ENCODE measurements around the gene TSPAN11. TPM values are rescaled to one million over a fixed set of nuclear protein-coding genes. Genes with fewer than 3 reads are reported as not detected.

Gene TSPAN11
- total and polyA plus RNA-seq, 4 donors = 0.13 to 1.2 (median 0.44) TPM

DNA sequence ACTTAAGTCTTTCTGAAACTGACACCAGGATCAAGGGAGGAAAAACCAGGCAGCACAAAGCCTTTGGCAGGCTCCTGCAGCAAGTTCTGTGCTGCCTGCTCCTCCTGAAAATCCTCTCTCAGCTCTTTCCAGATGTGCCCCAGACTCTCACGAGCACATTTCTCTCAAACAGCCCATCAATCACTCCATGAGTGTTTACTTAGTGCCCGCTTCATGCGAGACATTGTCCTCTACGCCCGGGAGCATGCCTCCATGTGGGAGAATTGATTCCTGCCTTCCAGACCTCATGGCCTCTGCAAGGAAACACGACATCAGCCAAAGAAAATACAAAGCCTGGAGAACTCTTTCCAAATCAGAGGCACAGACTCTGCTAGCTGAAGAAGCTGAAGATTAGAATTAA lies 46.5 kb upstream of the TSPAN11 start:
- Histone ChIP-seq H3K36me3 (ENCODE audit: control insufficient read depth in 4 of 4, insufficient read depth in 3 of 4, low read depth in 1 of 4, low read length in 3 of 4) (no peaks in the 10 kb centered on the region), H3K9ac (ENCODE audit: low read depth in 1 of 2, low read length in 2 of 2) (no peak overlapping the region), H3K4me3 (ENCODE audit: low read depth in 1 of 3, low read length in 3 of 3) (no peak overlapping the region), H3K9me3 (ENCODE audit: control insufficient read depth in 4 of 4, low read length in 3 of 4) (no peaks in the 10 kb centered on the region), H3K4me1 (ENCODE audit: control insufficient read depth in 4 of 4, insufficient read depth in 4 of 4, low read length in 3 of 4) (no peaks in the 10 kb centered on the region), H3K27ac (ENCODE audit: low read depth in 1 of 2, low read length in 2 of 2) (no peak overlapping the region), H3K27me3 (ENCODE audit: control insufficient read depth in 4 of 4, insufficient read depth in 4 of 4, low read length in 3 of 4) (peaks cover 0 to 4% (median 1%) of the 10 kb centered on the region in 4 donors)
- DNase-seq (ENCODE audit: low spot score) = no peak
- no peak for TF ChIP-seq NR2F2 (IDR thresholded peaks at IDR 0.05)
- no peak for TF ChIP-seq JUND (IDR thresholded peaks at IDR 0.05)
- no peak for TF ChIP-seq TAF1 (conservative IDR thresholded peaks at IDR 0.05)
- no peak for TF ChIP-seq EGR1 (IDR thresholded peaks at IDR 0.05; ENCODE audit: low read depth in 2 of 2)
- TF ChIP-seq MAX (IDR thresholded peaks at IDR 0.05) = no peak
- no peak for TF ChIP-seq CTCF (IDR thresholded peaks at IDR 0.05; ENCODE audit: low read depth, low read length, missing input control)
- no peak for TF ChIP-seq YY1 (IDR thresholded peaks at IDR 0.05)
- no peak for TF ChIP-seq REST (IDR thresholded peaks at IDR 0.05)
- TF ChIP-seq RXRA (IDR thresholded peaks at IDR 0.05) = no peak
- TF ChIP-seq ATF3 (IDR thresholded peaks at IDR 0.05) = no peak
- TF ChIP-seq, protein P1, sequence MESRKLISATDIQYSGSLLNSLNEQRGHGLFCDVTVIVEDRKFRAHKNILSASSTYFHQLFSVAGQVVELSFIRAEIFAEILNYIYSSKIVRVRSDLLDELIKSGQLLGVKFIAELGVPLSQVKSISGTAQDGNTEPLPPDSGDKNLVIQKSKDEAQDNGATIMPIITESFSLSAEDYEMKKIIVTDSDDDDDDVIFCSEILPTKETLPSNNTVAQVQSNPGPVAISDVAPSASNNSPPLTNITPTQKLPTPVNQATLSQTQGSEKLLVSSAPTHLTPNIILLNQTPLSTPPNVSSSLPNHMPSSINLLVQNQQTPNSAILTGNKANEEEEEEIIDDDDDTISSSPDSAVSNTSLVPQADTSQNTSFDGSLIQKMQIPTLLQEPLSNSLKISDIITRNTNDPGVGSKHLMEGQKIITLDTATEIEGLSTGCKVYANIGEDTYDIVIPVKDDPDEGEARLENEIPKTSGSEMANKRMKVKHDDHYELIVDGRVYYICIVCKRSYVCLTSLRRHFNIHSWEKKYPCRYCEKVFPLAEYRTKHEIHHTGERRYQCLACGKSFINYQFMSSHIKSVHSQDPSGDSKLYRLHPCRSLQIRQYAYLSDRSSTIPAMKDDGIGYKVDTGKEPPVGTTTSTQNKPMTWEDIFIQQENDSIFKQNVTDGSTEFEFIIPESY (IDR thresholded peaks at IDR 0.05) = no peak
- TF ChIP-seq GABPA (IDR thresholded peaks at IDR 0.05 in 1 of 2, conservative IDR thresholded peaks at IDR 0.05 in 1 of 2) = no peak
- TF ChIP-seq HNF4A (conservative IDR thresholded peaks at IDR 0.05) = no peak
- TF ChIP-seq RAD21 (IDR thresholded peaks at IDR 0.05) = no peak
- TF ChIP-seq HNF4G (IDR thresholded peaks at IDR 0.05) = no peak
- 18% methylated on average over 6 of the region's 6 CpGs for WGBS

DNA sequence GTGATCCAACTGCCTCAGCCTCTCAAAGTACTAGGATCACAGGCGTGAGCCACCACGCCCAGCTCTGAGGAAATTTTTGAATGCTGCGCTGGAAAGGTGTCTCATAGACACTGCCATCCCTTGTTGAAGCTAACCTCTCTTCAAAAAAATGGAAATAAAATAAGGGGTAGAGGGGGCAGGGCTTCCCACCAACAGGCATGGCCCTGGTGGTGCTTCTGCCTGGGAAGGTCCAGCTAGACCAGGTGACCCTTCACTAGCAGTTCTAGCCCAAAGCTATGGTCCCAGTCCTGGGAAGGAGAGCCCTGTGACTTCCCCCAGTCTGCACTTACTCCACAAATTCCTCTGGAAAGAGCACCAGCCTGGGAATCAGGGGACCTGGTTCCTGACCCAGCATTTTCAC lies 45.7 kb upstream of the TSPAN11 start:
- no peak for DNase-seq (ENCODE audit: low spot score)
- no peak overlapping the region for H3K27ac ChIP-seq (ENCODE audit: low read depth in 1 of 2, low read length in 2 of 2)
- no peaks in the 10 kb centered on the region for H3K4me1 ChIP-seq (ENCODE audit: control insufficient read depth in 4 of 4, insufficient read depth in 4 of 4, low read length in 3 of 4)
- H3K9ac ChIP-seq (ENCODE audit: low read depth in 1 of 2, low read length in 2 of 2) = no peak overlapping the region
- H3K4me3 ChIP-seq (ENCODE audit: low read depth in 1 of 3, low read length in 3 of 3) = no peak overlapping the region
- H3K27me3 ChIP-seq (ENCODE audit: control insufficient read depth in 4 of 4, insufficient read depth in 4 of 4, low read length in 3 of 4) = peaks cover 0 to 4% (median 1%) of the 10 kb centered on the region in 4 donors
- peaks cover 0 to 3% (median 2%) of the 10 kb centered on the region in 4 donors for H3K9me3 ChIP-seq (ENCODE audit: control insufficient read depth in 4 of 4, low read length in 3 of 4)
- TF ChIP-seq, protein P1 (IDR thresholded peaks at IDR 0.05) = no peak
- no peak for TF ChIP-seq JUND (IDR thresholded peaks at IDR 0.05)
- 84% methylated on average over 3 of the region's 3 CpGs for WGBS
- H3K36me3 ChIP-seq (ENCODE audit: control insufficient read depth in 4 of 4, insufficient read depth in 3 of 4, low read depth in 1 of 4, low read length in 3 of 4) = no peaks in the 10 kb centered on the region
